NOMO-1 treated with DMSO at 0.1 percent for 48 hours (cell line): ENCODE results near the gene COL20A1.
"Not testable (repeated sequence)": the region's sequence is repeated elsewhere in the genome, so short reads cannot be mapped to it uniquely, and the experiment has no call there.

ENCODE experiments used
- DNase-seq: peaks from one replicate; lab custom pipeline; 2025; ENCODE audit not compliant: unreplicated experiment; lab: John Stamatoyannopoulos, UW

Gene COL20A1

DNA sequence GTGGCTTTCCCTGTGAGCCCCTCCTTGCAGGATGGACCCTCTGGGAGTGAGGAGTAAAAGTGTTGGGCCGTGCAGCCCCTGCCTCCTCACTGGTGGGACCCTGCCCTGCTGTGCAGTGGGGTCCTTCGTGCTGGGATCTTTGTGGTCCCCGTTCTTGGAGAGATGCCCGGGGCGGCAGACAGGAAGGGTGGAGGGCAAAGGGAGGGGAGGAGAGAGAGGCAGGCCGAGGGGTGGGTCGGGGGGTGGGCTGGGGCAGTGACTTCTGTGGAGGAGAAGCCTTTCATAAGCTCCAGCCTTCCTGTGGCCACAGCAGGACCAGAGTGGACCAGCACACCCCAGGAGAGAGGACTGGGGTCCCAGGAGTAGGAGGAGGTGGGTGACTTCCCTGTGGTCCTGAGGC, at the start of gene COL20A1:
TSS of gene COL20A1 (plus strand) at position 283 of the 400 bp plus-strand sequence. CDS start 1,922 bp downstream, outside the sequence.
- DNase-seq = no peak

DNA sequence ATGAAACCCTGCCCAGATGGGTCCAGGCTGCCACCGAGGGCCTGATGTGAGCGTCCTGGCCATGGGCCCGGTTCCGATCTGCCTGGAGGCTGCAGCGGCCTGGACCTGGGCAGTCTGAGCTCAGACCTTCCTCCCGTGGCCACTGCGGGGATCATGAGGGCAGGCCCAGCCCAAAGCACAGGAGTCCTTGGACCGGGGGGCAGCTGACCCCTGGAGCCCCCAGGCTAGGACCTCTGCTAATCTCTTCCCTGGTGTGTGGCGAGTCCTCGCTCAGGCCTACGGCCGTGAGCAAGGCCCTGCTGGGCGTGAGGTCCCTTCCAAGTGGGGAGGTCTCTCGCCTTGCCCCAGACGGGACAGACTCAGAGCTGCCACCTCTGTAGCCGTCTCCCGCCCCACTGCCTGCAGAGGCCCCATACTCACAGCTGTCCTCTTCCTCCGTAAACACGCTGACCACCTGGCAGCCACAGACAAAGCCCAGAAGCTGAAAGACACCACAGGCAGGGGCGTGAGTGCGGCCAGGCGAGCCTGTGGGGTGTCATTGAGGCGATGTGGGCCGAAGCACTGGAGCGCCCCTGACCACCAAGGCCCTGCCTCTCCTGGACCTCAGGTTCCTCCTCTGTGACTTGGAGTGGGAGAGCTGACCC, 49.3 kb upstream of the COL20A1 start:
- DNase-seq = no peak

DNA sequence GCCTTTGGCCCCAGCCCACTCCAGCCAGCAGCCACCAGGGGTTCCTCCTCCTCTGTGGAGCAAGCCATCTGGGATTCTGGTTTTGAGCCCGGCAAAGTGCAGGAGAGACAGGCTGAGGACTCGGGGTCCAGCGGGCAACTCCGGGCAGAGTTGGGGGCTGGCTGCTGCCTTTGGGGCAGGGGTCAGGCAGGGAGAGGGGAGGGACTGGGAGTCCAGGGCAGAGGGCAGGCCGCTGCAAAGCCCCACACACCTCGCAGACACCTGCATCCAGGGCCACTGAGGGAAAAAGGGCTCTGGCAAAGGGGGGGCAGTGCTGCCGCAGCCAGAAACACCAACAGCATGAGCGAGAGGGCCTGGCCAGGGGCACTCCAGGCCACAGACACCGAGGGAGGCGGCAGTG, 48.5 kb upstream of the COL20A1 start:
- no peak for DNase-seq

DNA sequence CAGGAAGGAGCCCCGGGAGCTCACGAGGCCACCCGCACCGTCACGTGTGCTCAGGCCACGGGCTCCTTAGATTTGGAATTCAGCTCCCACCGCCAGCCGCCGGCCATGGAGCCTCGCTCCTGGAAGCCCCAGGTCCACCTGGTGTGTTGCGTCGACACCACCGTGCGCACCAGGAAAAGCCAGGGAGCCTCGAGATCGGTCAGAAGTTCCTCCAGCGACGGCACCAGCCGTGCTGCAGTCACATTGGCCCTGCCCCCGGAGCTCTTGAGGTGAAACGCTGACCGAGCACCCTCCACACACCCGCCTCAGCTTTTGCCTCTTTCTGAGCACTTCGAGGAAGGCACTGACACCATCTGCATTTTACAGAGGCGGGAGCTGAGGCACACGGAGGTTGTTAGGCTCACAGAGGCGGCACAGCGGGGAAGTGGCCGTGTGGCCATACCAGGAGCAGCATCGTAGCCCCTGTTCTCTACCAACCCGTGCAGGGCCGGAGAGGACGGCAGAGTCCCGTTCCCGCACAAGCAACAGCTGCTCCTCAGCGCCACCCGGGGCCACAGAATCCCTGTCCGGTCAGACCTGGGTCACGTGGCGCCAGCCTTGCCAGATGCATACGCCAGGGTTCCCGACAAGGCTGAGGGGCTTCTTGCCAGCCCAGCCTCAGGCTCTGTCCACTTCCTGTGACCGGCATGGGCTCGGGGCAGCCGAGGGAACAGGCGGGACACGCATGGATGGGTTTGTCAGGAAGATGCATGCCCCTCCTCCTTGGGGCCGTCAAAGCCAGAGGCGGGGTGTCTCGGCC, 46.3 kb upstream of the COL20A1 start:
- no peak for DNase-seq

DNA sequence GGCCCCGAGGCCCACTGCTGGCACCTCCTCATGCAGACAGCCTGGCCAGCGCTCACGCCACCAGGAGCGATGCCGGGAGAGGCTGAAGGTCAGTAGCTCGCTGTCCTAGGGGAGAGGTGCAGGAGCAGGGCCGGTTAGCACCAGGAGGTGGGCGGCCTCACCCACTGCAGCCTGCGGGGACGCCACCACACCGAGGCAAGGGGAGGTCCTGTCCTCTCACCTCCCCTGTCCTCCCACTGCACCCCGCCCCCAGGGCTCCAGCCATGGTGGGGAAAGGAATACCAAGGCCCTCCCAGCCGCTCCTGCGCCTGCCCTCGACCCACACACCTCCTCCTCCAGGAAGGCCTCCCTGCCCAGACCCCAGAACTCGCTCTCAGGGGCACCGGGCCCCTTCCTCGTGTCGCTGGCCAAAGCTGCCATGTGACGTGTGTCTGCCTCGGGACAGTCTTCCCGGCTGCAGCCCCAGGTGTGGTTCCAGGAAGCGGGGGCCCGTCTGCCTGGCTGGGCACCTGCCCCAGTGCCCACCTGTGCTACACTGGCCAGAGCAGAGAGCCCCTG, 45.2 kb upstream of the COL20A1 start:
- DNase-seq = no peak

DNA sequence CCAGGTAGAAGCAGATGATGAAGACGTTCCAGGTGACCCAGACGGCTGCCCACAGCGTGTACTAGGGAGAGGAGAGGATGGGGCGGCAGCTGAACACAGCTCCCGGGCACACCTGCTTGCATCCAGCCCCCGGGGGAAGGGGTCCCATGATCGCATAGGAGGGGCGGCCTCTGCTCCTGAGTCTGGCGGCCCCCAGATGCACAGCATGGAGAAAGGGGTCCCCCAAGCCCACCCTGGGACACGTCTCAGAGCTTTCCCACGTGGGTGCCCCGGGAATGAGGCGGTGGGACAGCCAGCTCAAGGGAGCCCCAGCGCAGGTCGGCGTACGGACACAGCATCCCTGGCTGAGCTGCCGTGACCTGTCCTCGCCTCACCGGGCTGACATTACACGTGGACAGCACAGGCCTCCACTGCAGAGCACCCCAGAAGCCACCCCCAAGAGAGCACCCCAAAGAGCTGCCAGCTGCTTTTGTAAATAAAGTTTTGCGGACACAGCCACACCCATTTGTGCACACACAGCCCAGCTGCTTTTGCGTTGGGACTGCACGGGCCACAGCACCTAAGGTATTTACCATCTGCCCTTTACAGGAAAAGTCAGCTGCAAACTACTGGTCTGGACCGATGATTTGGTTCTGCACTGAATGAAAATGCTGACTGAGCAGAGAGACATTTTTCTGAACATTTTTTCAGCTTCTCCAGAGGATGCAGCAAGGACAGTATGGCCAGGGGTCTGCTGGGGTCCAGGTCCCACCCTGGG, 44.0 kb upstream of the COL20A1 start:
- no peak for DNase-seq

DNA sequence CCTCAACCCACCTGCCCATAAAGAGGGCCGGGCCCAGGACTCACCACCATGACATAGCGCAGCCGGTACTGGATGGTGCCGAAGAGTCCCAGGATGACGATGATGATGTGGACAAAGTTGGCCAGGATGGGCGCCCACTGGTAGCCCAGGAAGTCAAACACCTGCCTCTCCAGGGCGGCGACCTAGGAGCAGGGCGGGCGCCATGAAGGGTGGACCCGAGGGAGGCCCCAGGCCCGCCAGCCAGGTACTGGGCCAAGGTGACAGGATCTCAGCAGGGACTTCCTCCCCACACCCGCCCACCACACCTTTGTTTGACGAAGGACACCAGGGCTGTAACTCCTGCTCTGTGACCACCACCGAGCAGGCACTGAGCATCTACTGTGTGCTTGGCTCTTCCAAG, 43.1 kb upstream of the COL20A1 start:
- no peak for DNase-seq

DNA sequence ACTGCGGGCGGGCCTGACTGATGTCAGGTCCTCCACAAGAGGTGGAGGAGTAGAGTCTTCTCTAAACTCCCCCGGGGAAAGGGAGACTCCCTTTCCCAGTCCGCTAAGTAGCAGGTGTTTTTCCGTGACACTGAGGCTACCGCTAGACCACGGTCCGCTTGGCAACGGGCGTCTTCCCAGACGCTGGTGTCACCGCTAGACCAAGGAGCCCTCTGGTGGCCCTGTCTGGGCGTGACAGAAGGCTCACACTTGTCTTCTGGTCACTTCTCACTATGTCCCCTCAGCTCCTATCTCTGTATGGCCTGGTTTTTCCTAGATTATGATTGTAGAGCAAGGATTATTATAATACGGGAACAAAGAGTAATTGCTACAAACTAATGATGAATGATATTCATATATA, 41.6 kb upstream of the COL20A1 start:
- not testable (repeated sequence) for DNase-seq

DNA sequence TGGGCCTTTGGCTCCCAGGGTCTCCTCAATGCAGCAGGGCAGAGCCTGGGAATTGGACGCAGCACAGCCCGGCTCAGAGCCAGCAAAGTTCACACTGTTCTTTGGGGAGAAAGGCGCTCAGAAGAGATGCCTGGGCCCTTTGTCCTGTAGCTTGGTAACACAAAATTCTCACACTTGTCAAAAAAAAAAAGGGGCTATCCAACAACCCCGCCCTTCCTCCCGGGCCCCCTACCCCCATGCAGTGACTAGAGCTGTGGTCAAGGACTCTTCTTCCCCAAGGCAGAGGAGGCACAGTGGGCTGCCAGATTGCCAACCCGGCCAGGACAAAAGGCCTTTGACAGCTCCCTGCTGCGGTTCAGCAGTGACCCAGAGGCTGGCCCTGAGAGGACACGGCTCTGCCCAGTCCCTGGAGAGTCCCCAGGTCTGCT, 40.7 kb upstream of the COL20A1 start:
- no peak for DNase-seq

DNA sequence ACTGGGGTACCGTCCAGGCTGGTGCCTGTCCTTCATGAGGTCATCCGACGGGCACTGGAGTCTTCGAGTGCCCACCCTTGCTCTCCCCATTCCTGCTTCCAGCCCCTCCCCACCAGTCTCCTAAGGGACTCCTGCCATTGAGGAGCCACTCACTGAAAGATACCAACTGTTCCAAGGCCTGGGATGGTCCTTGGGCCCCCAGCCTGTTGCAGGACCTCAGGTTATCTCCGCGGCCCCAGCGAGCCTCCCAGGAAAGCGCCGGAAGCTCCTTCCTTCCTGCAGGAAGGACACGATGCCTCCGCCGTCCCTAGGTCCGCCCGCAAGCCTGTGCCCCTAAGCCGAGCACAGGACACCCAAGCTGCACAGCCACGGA, 39.9 kb upstream of the COL20A1 start:
- no peak for DNase-seq

DNA sequence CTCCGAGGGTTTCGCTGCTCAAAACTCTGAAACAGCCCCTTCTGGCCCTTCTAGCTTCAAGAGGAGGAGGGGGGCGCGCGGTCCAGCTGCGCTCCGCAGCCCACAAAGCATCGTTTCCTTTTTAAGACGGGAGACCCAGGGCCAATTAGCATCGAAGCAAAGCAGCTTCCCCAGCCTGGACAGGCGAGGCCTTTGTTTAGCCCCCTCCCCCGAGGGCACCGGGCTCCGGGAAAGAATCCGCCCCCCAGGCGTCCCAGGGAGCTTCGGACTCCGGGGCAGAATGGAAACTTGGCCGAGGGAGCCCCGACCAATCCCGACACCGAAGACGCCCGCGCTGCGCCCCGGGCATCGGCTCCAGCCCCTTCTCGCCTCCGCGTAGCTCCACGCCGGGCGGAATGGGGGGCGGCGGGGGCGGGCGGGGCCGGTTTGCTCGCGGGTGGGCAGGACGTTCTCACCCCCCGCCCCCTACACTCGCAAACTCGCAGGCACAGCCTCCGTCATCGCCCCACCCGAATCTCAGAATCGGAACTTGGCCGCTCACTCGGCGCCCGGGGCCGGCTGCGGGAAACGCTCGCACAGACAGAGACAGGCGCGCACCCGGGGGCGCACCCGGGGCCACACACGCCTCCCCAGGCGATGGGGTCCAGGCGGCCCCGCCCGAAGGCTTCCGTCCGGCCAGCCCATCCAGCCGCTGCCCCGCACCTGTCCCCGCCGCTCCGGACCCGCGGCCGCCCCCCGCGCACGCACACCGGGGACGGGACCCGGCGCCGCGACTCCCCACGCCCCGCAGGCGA, 39.4 kb upstream of the COL20A1 start:
- no peak for DNase-seq

DNA sequence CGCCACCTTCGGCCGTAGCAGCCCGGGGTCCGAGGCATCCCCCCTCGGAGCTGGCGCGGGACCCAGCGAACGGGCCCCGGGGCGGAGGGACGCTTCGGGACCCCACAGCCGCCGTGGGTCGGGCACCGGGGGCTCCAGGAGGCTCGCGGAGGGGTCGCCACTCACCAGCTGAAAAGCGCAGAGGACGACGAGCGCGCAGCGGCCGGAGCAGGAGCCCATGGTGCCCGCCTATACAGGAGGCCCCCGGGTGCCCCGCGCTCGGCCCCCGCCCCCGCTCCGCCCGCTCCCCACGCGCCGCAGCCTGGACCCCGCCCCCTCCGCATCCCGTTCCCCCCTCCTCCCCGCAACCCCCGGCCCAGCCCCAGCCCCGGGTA, 38.8 kb upstream of the COL20A1 start, which contains the start of gene NKAIN4:
TSS of gene NKAIN4 (minus strand) at position 232 of the 374 bp plus-strand sequence. CDS start at position 219, 13 bp downstream.
- DNase-seq = no peak

DNA sequence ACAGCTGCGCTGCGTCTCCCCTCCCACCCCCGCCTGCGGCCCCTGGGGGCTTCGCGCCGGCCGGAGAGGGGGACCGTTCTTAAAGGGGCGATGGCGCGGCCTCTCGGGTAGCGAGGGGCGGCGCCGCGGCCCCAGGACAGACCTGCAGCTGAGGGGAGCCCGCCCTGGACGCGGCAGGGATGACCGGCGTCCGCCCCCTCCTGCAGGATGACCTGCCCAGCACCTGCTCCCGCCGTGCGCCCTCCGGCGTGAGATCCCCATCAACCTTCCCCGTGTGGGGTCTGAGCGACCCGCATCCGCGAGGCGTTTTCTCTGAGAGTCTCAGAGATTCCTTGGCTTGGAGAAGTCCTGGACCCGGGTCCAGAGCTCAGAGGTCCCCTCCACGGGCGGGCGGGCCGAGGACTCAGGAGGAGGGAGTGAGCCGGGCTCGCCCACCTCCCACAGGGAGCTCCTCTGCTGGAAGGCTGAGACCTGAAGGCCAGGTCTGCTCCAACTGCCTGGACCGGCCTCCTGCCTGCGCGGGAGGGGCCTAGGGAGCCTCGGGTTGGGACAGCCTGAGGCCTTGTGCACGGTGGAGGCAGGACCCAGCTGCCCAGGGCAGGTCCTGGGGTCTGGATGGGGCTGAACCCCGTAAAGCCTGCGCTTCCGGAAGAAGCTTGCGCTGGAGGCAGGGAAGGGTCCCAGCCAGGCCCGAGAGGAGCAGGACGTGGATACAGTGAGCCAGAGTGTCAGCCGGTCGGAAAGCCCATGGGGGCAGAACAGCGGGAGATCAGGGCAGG, 38.2 kb upstream of the COL20A1 start:
- no peak for DNase-seq

DNA sequence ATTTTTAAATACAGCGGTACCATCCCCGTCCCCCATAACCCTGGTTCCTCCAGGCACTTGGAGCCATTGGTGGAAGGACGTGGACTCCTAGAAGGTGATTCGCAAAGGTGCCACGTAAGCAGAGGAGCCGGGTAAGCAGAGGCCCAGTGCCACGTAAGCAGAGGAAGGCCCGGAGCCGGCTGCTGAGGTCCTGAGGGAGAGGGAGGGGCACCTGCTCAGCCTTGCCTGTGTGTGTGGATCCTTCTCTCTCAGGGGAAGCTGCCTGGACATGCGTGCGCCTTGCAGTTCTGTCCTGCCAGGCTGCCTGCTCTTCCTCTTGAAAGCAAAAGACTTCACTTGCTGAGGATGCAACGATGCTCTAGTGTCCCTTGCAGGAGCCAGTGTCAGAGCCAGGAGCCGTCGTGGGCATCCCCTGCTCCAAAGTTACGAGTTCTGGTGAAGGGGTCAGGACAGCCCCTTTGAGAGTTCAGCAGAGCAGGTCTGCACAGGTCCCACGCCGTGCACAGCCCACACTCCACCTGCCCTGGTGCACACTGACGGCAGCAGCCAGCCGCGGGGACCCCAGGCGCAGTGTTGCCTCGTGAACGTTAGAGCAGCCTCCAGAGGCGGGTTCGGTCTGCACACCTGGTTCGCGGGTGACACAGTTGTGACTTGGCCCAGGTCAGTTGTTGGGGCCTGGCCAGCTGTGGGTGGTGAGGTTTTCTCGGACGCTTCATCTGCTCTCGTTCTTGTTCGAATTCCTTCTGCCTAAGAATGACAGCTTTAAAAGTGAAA, 36.9 kb upstream of the COL20A1 start:
- DNase-seq = no peak

DNA sequence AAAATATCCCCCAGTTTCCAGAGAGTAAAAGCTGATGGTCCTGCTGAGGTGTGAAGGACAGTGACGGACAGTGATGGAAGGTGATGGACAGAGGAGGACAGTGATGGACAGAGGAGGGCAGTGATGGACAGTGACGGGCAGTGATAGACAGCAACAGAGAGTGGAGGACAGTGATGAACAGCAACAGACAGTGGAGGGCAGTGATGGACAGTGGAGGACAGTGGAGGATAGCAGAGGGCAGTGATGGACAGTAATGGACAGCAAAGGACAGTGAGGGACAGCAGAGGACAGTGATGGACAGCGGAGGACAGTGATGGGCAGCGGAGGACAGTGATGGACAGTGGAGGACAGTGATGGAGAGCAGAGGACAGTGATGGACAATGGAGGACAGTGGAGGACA, 36.0 kb upstream of the COL20A1 start:
- DNase-seq = no peak

DNA sequence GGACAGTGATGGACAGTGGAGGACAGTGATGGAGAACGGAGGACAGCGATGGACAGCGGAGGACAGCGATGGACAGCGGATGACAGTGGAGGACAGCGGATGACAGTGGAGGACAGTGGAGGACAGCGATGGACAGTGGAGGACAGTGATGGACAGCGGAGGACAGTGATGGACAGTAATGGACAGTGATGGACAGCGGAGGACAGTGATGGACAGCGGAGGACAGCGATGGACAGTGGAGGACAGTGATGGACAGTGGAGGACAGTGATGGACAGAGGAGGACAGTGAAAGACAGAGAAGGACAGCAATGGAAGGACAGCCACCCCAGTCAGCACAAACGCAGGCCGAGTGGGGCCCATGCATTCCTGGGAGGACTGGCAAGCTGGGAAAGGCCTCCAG, 35.4 kb upstream of the COL20A1 start:
- DNase-seq = no peak

DNA sequence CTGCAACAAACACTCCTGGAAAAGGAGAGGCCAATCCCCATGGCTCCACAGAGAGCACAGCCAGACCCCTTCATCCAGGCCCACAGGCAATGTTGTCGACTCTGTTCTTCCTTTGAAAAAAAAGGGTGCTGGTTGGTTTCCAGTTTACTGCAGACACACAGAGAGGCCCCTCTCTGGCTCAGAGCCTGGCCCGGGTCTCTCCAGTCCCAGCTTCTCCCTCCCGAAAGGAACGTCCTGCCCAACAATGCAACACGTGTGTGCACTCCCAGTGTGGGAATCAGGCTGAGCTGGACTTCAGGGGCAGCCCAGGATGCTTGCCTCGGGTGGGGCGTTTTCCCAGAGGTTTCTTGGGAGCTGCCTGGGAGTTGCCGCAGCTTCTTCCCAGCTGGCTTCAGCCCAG, 34.2 kb upstream of the COL20A1 start:
- no peak for DNase-seq

DNA sequence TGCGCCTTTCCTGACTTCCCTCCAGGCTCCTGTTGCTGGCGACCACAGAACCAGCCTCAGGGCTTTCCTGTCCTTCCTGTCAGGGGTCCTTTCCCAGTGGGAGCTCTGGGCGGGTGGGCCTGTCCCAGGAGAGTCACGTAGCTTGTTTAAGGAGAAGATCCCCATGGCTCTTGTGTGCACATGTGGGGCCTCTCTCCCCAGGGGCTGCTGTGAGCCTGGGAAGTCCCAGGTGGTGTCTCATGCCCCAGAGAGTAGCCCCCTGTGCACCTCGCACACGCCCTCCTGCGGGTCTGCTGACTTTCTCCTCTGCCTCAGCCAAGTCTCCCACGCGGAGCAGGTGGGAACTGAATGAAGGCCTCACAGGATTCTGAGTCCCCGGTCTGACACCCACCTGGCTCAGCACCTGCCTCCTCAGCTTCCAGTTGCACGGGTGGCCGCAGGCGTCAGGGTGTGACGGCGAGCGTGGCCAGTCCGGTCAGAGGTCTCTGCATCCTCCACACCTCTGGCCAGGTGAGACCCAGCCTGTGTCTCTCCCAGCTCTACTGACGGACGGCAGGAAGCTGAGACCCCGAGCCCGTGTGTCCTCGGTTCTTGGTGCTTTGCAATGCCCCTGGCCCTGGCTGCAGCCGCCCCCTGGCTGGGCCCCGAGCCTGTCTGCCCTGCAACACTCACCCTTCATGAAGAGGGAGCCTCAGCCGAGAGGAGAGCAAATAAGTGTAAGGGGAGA, 33.1 kb upstream of the COL20A1 start:
- DNase-seq = no peak

DNA sequence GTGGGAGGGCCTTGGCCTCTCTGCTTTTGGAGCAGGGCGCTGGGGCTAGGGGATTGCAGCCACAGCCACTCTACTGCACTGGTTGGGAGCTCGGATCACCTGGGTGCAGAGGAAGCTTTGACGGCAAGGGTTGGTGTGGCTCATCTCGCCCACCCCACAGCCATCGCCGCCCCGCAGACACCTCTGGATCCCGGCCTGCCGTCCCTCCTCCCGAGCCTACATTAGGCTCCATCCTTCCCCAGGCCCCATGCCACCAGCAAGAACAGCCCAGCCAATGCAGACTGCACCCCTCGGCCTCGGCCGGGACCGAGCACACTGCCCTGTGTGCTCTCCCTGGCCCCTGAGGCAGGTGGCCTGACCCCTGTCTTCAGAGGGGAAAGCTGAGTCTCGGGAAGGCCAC, 32.5 kb upstream of the COL20A1 start:
- DNase-seq = no peak
